ENCODE data around the gene SDSL. TPM values are rescaled to one million over a fixed set of nuclear protein-coding genes. Genes with fewer than 3 reads are reported as not detected.

The SDSL gene, protein sequence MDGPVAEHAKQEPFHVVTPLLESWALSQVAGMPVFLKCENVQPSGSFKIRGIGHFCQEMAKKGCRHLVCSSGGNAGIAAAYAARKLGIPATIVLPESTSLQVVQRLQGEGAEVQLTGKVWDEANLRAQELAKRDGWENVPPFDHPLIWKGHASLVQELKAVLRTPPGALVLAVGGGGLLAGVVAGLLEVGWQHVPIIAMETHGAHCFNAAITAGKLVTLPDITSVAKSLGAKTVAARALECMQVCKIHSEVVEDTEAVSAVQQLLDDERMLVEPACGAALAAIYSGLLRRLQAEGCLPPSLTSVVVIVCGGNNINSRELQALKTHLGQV
- 0.52 TPM for total RNA-seq

DNA sequence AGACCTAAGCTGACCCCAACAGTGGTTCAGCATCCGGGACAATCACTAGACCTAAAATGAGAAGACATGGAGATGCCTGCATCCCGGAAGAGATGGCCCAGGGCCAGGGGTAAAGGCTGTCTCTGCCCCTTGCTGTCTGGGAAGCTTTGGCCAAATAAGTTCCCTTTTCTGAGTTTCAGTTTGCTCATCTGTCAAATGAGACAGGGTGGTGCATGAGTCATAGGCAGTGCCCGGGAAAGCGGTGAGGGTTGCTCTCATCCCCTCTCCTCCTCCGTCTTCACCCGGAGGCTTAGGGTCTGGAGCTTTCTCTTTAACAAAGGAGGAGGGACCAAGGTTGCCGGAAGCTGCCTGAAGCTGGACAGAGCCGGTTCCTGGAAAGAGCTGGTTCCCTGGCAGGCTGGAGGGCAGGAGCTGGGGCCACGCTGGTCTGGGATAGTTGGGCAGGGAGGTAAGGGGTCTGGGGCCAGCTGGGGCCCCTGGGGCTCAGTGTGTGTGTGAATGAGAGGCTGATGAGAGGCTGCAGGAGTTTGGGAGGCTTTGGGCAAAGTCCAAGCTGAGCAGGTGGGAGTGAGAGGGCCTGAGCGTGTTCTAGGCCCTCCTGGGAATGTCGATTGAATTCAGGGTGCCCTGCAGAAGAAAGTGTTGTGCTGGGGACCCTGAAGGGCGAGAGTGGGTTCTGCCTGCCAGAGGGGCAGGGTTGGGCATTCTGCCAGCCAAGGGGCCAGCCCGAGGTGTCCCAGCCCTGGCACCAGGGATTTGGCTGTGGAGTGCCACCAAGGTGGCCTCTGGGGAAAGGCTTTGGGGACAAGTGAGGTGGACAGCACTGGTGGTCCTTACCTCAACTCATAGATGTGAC lies at the start of gene SDSL:
TSS of gene SDSL (plus strand) at position 351 of the 856 bp plus-strand sequence. CDS start 5,603 bp downstream, outside the sequence.
- Histone ChIP-seq H3K36me3 (ENCODE audit: control insufficient read depth in 3 of 3, insufficient read depth in 3 of 3, low read length in 3 of 3) (no peaks in the 10 kb centered on the region), H3K4me1 (ENCODE audit: control insufficient read depth in 3 of 3, insufficient read depth in 3 of 3, low read length in 3 of 3) (peaks cover 0 to 7% (median 3%) of the 10 kb centered on the region in 3 donors), H3K9me3 (ENCODE audit: control insufficient read depth in 3 of 3, low read length in 3 of 3) (no peaks in the 10 kb centered on the region), H3K9ac (ENCODE audit: low read depth in 1 of 3, low read length in 3 of 3) (peak within 1 kb of the TSS; percentile 45 to 72 (median 72)), H3K27ac (ENCODE audit: low read depth, low read length) (peak within 1 kb of the TSS; percentile 33), H3K27me3 (ENCODE audit: control insufficient read depth in 3 of 3, insufficient read depth in 3 of 3, low read length in 3 of 3) (no peaks in the 10 kb centered on the region), H3K4me3 (ENCODE audit: low read length in 3 of 3) (peak within 1 kb of the TSS; percentile 56 to 80 (median 73))

DNA sequence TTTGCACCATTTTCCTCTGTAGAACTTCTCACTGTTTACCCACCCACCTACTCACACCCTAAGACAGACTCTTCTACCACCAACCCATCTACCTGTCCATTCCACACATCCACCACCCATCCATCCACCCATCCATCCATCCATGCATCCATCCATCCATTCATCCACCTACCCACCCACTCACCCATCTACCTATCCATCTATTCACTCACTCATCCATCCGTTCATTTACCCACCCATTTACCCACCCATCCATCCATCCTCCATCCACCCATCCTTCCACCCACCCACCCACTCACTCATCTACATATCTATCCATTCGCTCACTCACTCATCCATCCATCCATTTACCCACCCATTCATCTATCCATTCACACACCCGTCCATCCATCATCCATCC lies 48.7 kb upstream of the SDSL start:
- no peak overlapping the region for H3K9ac ChIP-seq (ENCODE audit: low read depth in 1 of 3, low read length in 3 of 3)
- no peak overlapping the region for H3K27ac ChIP-seq (ENCODE audit: low read depth, low read length)
- no peak overlapping the region for H3K4me3 ChIP-seq (ENCODE audit: low read length in 3 of 3)
- no peaks in the 10 kb centered on the region for H3K9me3 ChIP-seq (ENCODE audit: control insufficient read depth in 3 of 3, low read length in 3 of 3)
- peaks cover 33 to 53% (median 51%) of the 10 kb centered on the region in 3 donors for H3K36me3 ChIP-seq (ENCODE audit: control insufficient read depth in 3 of 3, insufficient read depth in 3 of 3, low read length in 3 of 3)
- H3K27me3 ChIP-seq (ENCODE audit: control insufficient read depth in 3 of 3, insufficient read depth in 3 of 3, low read length in 3 of 3): no peaks in the 10 kb centered on the region
- peaks cover 0 to 1% (median under 1%) of the 10 kb centered on the region in 3 donors for H3K4me1 ChIP-seq (ENCODE audit: control insufficient read depth in 3 of 3, insufficient read depth in 3 of 3, low read length in 3 of 3)

DNA sequence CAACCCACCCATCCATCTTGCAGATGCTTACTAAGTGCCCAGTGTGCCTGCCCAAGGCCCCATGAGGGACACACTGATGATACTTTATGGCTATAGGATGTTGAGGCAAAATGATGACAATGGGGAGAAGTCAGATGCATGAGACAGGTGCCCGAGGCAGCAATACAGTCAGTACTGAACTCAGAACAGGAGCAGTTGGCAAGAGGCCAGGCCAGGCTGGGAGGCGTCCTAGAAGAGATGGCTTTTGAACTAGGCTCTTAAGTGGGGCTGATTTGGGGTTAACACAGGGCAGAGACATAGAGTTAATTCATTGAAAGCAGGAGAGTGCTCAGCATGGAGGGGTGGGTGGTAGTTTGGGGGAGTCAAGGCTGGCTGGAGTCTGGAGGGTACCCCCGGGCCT lies 48.2 kb upstream of the SDSL start:
- Histone ChIP-seq H3K27me3 (ENCODE audit: control insufficient read depth in 3 of 3, insufficient read depth in 3 of 3, low read length in 3 of 3) (no peaks in the 10 kb centered on the region), H3K36me3 (ENCODE audit: control insufficient read depth in 3 of 3, insufficient read depth in 3 of 3, low read length in 3 of 3) (peaks cover 33 to 53% (median 51%) of the 10 kb centered on the region in 3 donors), H3K4me1 (ENCODE audit: control insufficient read depth in 3 of 3, insufficient read depth in 3 of 3, low read length in 3 of 3) (no peaks in the 10 kb centered on the region), H3K4me3 (ENCODE audit: low read length in 3 of 3) (no peak overlapping the region), H3K9me3 (ENCODE audit: control insufficient read depth in 3 of 3, low read length in 3 of 3) (no peaks in the 10 kb centered on the region), H3K9ac (ENCODE audit: low read depth in 1 of 3, low read length in 3 of 3) (no peak overlapping the region), H3K27ac (ENCODE audit: low read depth, low read length) (no peak overlapping the region)

DNA sequence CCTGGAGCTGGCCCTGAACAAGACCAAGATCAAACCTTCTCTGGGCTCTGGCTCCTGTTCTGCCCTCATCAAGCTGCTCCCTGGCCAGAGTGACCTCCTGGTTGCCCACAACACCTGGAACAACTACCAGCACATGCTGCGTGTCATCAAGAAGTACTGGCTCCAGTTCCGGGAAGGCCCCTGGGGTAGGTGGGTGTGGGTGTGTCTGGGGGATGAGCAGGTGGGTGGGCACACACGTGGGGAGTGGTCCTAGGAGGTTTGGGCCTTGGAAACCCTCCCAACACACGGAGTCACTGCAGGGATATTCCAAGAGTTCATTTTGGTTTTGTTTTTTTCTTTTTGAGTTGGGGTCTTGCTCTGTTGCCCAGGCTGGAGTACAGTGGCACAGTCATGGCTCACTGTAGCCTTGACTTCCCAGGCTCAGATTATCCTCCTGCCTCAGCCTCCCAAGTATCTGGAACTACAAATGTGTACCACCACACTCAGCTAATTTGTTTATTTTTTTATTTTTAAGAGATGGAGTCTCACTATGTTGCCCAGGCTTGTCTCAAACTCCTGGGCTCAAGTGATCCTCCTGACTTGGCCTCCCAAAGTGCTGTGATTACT lies 47.3 kb upstream of the SDSL start:
- H3K27me3 ChIP-seq (ENCODE audit: control insufficient read depth in 3 of 3, insufficient read depth in 3 of 3, low read length in 3 of 3): no peaks in the 10 kb centered on the region
- peaks cover 33 to 53% (median 51%) of the 10 kb centered on the region in 3 donors for H3K36me3 ChIP-seq (ENCODE audit: control insufficient read depth in 3 of 3, insufficient read depth in 3 of 3, low read length in 3 of 3)
- no peaks in the 10 kb centered on the region for H3K4me1 ChIP-seq (ENCODE audit: control insufficient read depth in 3 of 3, insufficient read depth in 3 of 3, low read length in 3 of 3)
- H3K9me3 ChIP-seq (ENCODE audit: control insufficient read depth in 3 of 3, low read length in 3 of 3): no peaks in the 10 kb centered on the region
- H3K9ac ChIP-seq (ENCODE audit: low read depth in 1 of 3, low read length in 3 of 3): no peak overlapping the region
- no peak overlapping the region for H3K27ac ChIP-seq (ENCODE audit: low read depth, low read length)
- no peak overlapping the region for H3K4me3 ChIP-seq (ENCODE audit: low read length in 3 of 3)

DNA sequence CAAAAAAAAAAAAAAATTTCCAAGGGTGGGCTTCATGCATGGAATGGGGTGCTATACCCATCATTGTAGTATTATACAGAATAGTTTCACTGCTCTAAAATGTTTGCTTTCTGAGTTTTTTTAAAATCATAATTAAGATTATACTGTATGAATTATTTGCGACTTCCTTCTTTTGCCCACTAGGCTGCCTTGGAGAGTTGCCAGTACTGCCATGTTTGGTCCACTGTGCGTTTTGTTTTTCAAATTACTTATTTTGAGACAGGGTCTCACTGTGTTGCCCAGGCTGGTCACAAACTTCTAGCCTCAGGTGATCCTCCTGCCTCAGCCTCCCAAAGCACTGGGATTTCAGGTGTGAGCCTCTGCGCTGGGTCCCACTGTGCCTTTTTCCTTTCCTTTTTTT lies 43.9 kb upstream of the SDSL start:
- Histone ChIP-seq H3K36me3 (ENCODE audit: control insufficient read depth in 3 of 3, insufficient read depth in 3 of 3, low read length in 3 of 3) (peaks cover 27 to 54% (median 45%) of the 10 kb centered on the region in 3 donors), H3K27ac (ENCODE audit: low read depth, low read length) (no peak overlapping the region), H3K4me1 (ENCODE audit: control insufficient read depth in 3 of 3, insufficient read depth in 3 of 3, low read length in 3 of 3) (no peaks in the 10 kb centered on the region)

DNA sequence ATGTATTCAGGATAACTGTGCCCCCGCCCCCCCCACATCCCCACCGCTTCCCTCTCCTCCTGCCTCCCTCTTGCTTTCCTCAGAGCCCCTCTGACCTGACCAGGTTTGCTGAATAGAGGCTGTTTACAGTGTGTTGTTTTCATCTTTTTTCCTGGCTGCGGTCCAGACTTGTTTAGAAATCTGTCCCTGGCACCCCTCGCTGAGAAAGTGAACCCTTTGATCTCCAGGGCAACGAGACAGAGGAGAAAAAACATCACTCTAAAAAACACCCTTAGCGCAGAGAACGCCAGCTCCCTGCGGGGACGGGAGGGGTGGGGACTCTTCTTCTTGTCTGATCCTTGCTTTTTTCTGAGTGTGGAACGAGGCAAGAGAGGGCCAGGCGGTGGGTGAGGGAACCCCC lies 41.0 kb upstream of the SDSL start:
- H3K36me3 ChIP-seq (ENCODE audit: control insufficient read depth in 3 of 3, insufficient read depth in 3 of 3, low read length in 3 of 3): peaks cover 27 to 50% (median 43%) of the 10 kb centered on the region in 3 donors

More for the DNA sequence above, 43.9 kb upstream of the SDSL start:
- Histone ChIP-seq H3K27me3 (ENCODE audit: control insufficient read depth in 3 of 3, insufficient read depth in 3 of 3, low read length in 3 of 3) (no peaks in the 10 kb centered on the region), H3K4me3 (ENCODE audit: low read length in 3 of 3) (no peak overlapping the region), H3K9ac (ENCODE audit: low read depth in 1 of 3, low read length in 3 of 3) (no peak overlapping the region), H3K9me3 (ENCODE audit: control insufficient read depth in 3 of 3, low read length in 3 of 3) (no peaks in the 10 kb centered on the region)

DNA sequence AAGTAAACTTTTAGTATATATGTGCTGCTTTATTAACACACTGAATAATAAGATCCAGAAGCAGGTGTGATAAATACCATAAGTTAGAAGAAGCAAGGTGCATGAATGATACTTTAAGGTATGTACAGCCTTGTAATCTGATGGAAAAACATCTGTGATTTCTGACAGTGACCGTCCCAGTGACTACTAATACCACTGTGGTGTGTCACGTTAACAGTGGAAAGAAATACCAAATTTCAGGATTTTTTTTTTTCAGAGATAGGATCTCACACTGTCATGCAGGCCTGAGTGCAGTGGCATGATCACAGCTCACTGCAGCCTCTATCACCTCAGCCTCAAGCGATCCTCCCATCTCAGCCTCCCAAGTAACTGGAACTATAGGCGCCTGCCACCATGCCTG lies 40.0 kb upstream of the SDSL start:
- H3K9me3 ChIP-seq (ENCODE audit: control insufficient read depth in 3 of 3, low read length in 3 of 3): no peaks in the 10 kb centered on the region
- H3K4me1 ChIP-seq (ENCODE audit: control insufficient read depth in 3 of 3, insufficient read depth in 3 of 3, low read length in 3 of 3): no peaks in the 10 kb centered on the region
- no peak overlapping the region for H3K4me3 ChIP-seq (ENCODE audit: low read length in 3 of 3)
- H3K9ac ChIP-seq (ENCODE audit: low read depth in 1 of 3, low read length in 3 of 3): no peak overlapping the region
- no peak overlapping the region for H3K27ac ChIP-seq (ENCODE audit: low read depth, low read length)
- H3K36me3 ChIP-seq (ENCODE audit: control insufficient read depth in 3 of 3, insufficient read depth in 3 of 3, low read length in 3 of 3): peaks cover 29 to 44% (median 41%) of the 10 kb centered on the region in 3 donors
- no peaks in the 10 kb centered on the region for H3K27me3 ChIP-seq (ENCODE audit: control insufficient read depth in 3 of 3, insufficient read depth in 3 of 3, low read length in 3 of 3)

More for the DNA sequence above, 41.0 kb upstream of the SDSL start:
- H3K27ac ChIP-seq (ENCODE audit: low read depth, low read length): no peak overlapping the region
- H3K4me1 ChIP-seq (ENCODE audit: control insufficient read depth in 3 of 3, insufficient read depth in 3 of 3, low read length in 3 of 3): no peaks in the 10 kb centered on the region
- no peak overlapping the region for H3K4me3 ChIP-seq (ENCODE audit: low read length in 3 of 3)
- no peaks in the 10 kb centered on the region for H3K9me3 ChIP-seq (ENCODE audit: control insufficient read depth in 3 of 3, low read length in 3 of 3)
- no peaks in the 10 kb centered on the region for H3K27me3 ChIP-seq (ENCODE audit: control insufficient read depth in 3 of 3, insufficient read depth in 3 of 3, low read length in 3 of 3)
- no peak overlapping the region for H3K9ac ChIP-seq (ENCODE audit: low read depth in 1 of 3, low read length in 3 of 3)

DNA sequence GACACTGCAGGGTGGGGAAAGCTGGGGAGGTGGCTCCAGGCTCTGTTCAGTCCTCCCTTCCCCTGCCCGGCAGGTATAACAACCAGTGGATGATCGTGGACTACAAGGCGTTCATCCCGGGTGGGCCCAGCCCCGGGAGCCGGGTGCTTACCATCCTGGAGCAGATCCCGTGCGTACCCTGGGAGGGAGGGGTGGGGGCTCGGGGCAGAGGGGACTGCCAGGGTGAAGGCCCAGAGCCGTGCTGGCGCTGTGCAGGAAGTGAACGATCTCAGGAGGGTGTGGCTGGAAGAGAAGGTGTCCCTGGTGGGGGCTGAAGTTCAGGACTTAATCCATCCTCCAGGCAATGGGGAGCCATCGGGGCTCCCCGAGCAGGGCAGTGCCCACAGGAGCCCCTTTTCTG lies 37.4 kb upstream of the SDSL start:
- no peaks in the 10 kb centered on the region for H3K9me3 ChIP-seq (ENCODE audit: control insufficient read depth in 3 of 3, low read length in 3 of 3)
- no peaks in the 10 kb centered on the region for H3K4me1 ChIP-seq (ENCODE audit: control insufficient read depth in 3 of 3, insufficient read depth in 3 of 3, low read length in 3 of 3)
- no peak overlapping the region for H3K27ac ChIP-seq (ENCODE audit: low read depth, low read length)
- H3K27me3 ChIP-seq (ENCODE audit: control insufficient read depth in 3 of 3, insufficient read depth in 3 of 3, low read length in 3 of 3): no peaks in the 10 kb centered on the region
- no peak overlapping the region for H3K9ac ChIP-seq (ENCODE audit: low read depth in 1 of 3, low read length in 3 of 3)
- no peak overlapping the region for H3K4me3 ChIP-seq (ENCODE audit: low read length in 3 of 3)
- peaks cover 44 to 49% (median 47%) of the 10 kb centered on the region in 3 donors for H3K36me3 ChIP-seq (ENCODE audit: control insufficient read depth in 3 of 3, insufficient read depth in 3 of 3, low read length in 3 of 3)

DNA sequence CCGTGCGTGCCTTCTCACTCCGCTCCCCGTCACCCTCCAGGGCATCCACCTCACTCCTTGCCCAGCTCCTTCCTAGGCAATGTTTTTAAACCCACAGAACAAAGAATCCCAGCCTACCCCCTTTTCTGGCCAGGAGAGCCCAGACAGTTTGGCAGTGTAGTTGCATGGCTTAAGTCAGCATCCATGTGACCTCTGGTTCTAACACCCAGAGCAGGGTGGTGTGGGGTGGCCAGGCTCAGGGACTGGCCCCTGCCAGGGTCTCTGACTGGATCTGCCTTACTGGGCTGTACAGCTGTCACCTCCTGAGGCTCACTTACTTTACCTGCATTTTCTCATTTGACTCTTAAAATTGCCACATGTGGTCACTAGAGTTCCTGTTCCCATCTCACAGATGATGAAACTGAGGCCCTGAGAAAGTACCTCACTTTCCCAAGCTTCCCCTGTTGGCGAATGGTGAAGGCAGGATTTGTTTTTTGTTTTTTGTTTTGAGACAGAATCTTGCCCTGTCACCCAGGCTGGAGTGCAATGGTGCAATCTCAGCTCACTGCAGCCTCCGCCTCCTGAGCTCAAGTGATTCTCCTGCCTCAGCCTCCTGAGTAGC lies 36.8 kb upstream of the SDSL start:
- H3K27me3 ChIP-seq (ENCODE audit: control insufficient read depth in 3 of 3, insufficient read depth in 3 of 3, low read length in 3 of 3): no peaks in the 10 kb centered on the region
- no peak overlapping the region for H3K4me3 ChIP-seq (ENCODE audit: low read length in 3 of 3)
- H3K36me3 ChIP-seq (ENCODE audit: control insufficient read depth in 3 of 3, insufficient read depth in 3 of 3, low read length in 3 of 3): peaks cover 47 to 52% (median 49%) of the 10 kb centered on the region in 3 donors
- no peaks in the 10 kb centered on the region for H3K4me1 ChIP-seq (ENCODE audit: control insufficient read depth in 3 of 3, insufficient read depth in 3 of 3, low read length in 3 of 3)
- H3K27ac ChIP-seq (ENCODE audit: low read depth, low read length): no peak overlapping the region
- no peaks in the 10 kb centered on the region for H3K9me3 ChIP-seq (ENCODE audit: control insufficient read depth in 3 of 3, low read length in 3 of 3)
- H3K9ac ChIP-seq (ENCODE audit: low read depth in 1 of 3, low read length in 3 of 3): no peak overlapping the region

Data from skeletal muscle tissue (tissue), 4 donors.